NCI-H82 treated with DMSO at 0.1 percent for 48 hours (cell line): Measurements from ENCODE around the gene ZNHIT3.
"Not testable (repeated sequence)": the region's sequence is repeated elsewhere in the genome, so short reads cannot be mapped to it uniquely, and the experiment has no call there.

Source experiments
- DNase-seq: peaks from one replicate; lab custom pipeline; 2025; ENCODE audit not compliant: unreplicated experiment; lab: John Stamatoyannopoulos, UW

The ZNHIT3 gene

GRCh38 chr17:36482611-36483504 lies 3.6 kb upstream of the ZNHIT3 start:
- peak; percentile 19 for DNase-seq

GRCh38 chr17:36484021-36484420 lies 2.5 kb upstream of the ZNHIT3 start:
- not testable (repeated sequence) for DNase-seq

GRCh38 chr17:36485027-36485426 lies 1.5 kb upstream of the ZNHIT3 start:
- no peak for DNase-seq

- no peak for DNase-seq
Observed at GRCh38 chr17:36485805-36486203, 677 bp upstream of the ZNHIT3 start.

GRCh38 chr17:36493956-36494355 lies 7.5 kb downstream of the ZNHIT3 start:
- no peak for DNase-seq

GRCh38 chr17:36494674-36495073 lies 8.2 kb downstream of the ZNHIT3 start:
- no peak for DNase-seq

- DNase-seq: no peak
Observed at GRCh38 chr17:36495076-36495578, 8.6 kb downstream of the ZNHIT3 start.

GRCh38 chr17:36496018-36496789 lies 9.7 kb downstream of the ZNHIT3 start:
- peak; percentile 6 for DNase-seq

- DNase-seq: no peak
Observed at GRCh38 chr17:36498155-36498554, 11.7 kb downstream of the ZNHIT3 start.

- DNase-seq: no peak
Observed at GRCh38 chr17:36498560-36499300, 12.2 kb downstream of the ZNHIT3 start.

GRCh38 chr17:36500745-36501225 lies 14.3 kb downstream of the ZNHIT3 start:
- no peak for DNase-seq

- DNase-seq: no peak
Observed at GRCh38 chr17:36501351-36501750, 14.9 kb downstream of the ZNHIT3 start.

- DNase-seq: no peak
Observed at GRCh38 chr17:36501963-36502362, 15.5 kb downstream of the ZNHIT3 start.

- DNase-seq: no peak
Observed at GRCh38 chr17:36503456-36504155, 17.1 kb downstream of the ZNHIT3 start.

GRCh38 chr17:36504156-36504545 lies 17.7 kb downstream of the ZNHIT3 start:
- DNase-seq: no peak

GRCh38 chr17:36505171-36505570 lies 18.7 kb downstream of the ZNHIT3 start:
- no peak for DNase-seq

- DNase-seq: no peak
Observed at GRCh38 chr17:36506249-36506826, 19.9 kb downstream of the ZNHIT3 start.

- no peak for DNase-seq
Observed at GRCh38 chr17:36506831-36507230, 20.4 kb downstream of the ZNHIT3 start.

- no peak for DNase-seq
Observed at GRCh38 chr17:36507266-36507665, 20.8 kb downstream of the ZNHIT3 start.

- DNase-seq: not testable (repeated sequence)
Observed at GRCh38 chr17:36508439-36508838, 22.0 kb downstream of the ZNHIT3 start.
